Umbilical cord (tissue), 2 donors: ENCODE results near the gene NCAM1. TPM values are rescaled to one million over a fixed set of nuclear protein-coding genes. Genes with fewer than 3 reads are reported as not detected.

ENCODE experiments used
- DNase-seq: peaks from one replicate; pipeline ENCODE4 v3.0.0-alpha.2; 2015; ENCODE audit warnings: low spot score
- total RNA-seq: library from RNA; depleted of rRNA; stranded (reverse); fragments of >200 nt; gene quantifications from one replicate; pipeline ENCODE4 v1.2.3, GENCODE V29; 2014; ENCODE audit warnings: low replicate concordance; ENCODE audit not compliant: insufficient read depth

NCAM1 gene
- total RNA-seq, 1 donor from 2014 or later, result 3.4 TPM

- peak; percentile 64 for DNase-seq
Measured at GRCh38 chr11:112968941-112969713, 7.9 kb downstream of the NCAM1 start.

GRCh38 chr11:112971195-112971594 is 10.0 kb downstream of the NCAM1 start:
- DNase-seq, result no peak

GRCh38 chr11:112971827-112972226 is 10.6 kb downstream of the NCAM1 start:
- no peak for DNase-seq

- DNase-seq, result no peak
Measured at GRCh38 chr11:112972399-112973145, 11.4 kb downstream of the NCAM1 start.

- DNase-seq, result no peak
Measured at GRCh38 chr11:112975051-112975450, 13.8 kb downstream of the NCAM1 start.

- DNase-seq, result no peak
Measured at GRCh38 chr11:112975493-112975892, 14.3 kb downstream of the NCAM1 start.

- no peak for DNase-seq
Measured at GRCh38 chr11:112977755-112978154, 16.5 kb downstream of the NCAM1 start.

GRCh38 chr11:112983887-112984286 is 22.7 kb downstream of the NCAM1 start:
- no peak for DNase-seq

- DNase-seq, result no peak
Measured at GRCh38 chr11:112989198-112989597, 28.0 kb downstream of the NCAM1 start.

- no peak for DNase-seq
Measured at GRCh38 chr11:112993808-112994207, 32.6 kb downstream of the NCAM1 start.

GRCh38 chr11:112995423-112996090 is 34.3 kb downstream of the NCAM1 start:
- no peak for DNase-seq

GRCh38 chr11:112996994-112997393 is 35.8 kb downstream of the NCAM1 start:
- no peak for DNase-seq

GRCh38 chr11:112997857-112998466 is 36.7 kb downstream of the NCAM1 start:
- DNase-seq, result no peak

GRCh38 chr11:112999520-112999919 is 38.3 kb downstream of the NCAM1 start:
- DNase-seq, result no peak

GRCh38 chr11:113001709-113002108 is 40.5 kb downstream of the NCAM1 start:
- DNase-seq, result no peak

GRCh38 chr11:113006896-113007445 is 45.8 kb downstream of the NCAM1 start:
- no peak for DNase-seq

- peak; percentile 87 for DNase-seq
Measured at GRCh38 chr11:113014262-113015097, 53.3 kb downstream of the NCAM1 start.

GRCh38 chr11:113015098-113015455 is 53.9 kb downstream of the NCAM1 start:
- no peak for DNase-seq

- peak; percentile 8 for DNase-seq
Measured at GRCh38 chr11:113016905-113017304, 55.7 kb downstream of the NCAM1 start.

- DNase-seq, result no peak
Measured at GRCh38 chr11:113018913-113019312, 57.7 kb downstream of the NCAM1 start.

GRCh38 chr11:113019711-113020110 is 58.5 kb downstream of the NCAM1 start:
- no peak for DNase-seq
